GM12878 (cell line): ENCODE data around the gene WARS2. TPM values are rescaled to one million over a fixed set of nuclear protein-coding genes. Genes with fewer than 3 reads are reported as not detected.

Experiments
- ATAC-seq: fragments of 200-7000 bp; cut with Tn5 transposase; 3 replicates; pipeline ENCODE4 v1.9.1; 2020; ENCODE audit warnings: mild to moderate bottlenecking, moderate library complexity
- Bru-seq: library from RNA; stranded (reverse); fragments of 400-500 nt; gene quantifications from one replicate; lab custom pipeline; 2021; lab: Mats Ljungman, UMichigan
- BruChase-seq, 2 experiments: library from RNA; stranded (reverse); fragments of 400-500 nt; gene quantifications; one replicate each; lab custom pipeline; 2021; lab: Mats Ljungman, UMichigan
- BruUV-seq: library from RNA; stranded (reverse); fragments of 400-500 nt; replicated peaks from 2 replicates; lab custom pipeline; 2021; lab: Mats Ljungman, UMichigan
- CTCF ChIA-PET: fragments of 300-600 bp; sonication (Branson Sonifier 250); formaldehyde crosslinking; extraction: SDS; loops from one replicate; lab custom pipeline; 2021; ENCODE audit warnings: inconsistent platforms; lab: Yijun Ruan, JAX
- POLR2A ChIA-PET: fragments of 350-600 bp; formaldehyde crosslinking; extraction: SDS; loops from one replicate; lab custom pipeline; 2021; ENCODE audit warnings: inconsistent platforms; lab: Charles Lee
- RAD21 ChIA-PET: fragments of 300-600 bp; sonication (Branson Sonifier 250); formaldehyde crosslinking; loops from one replicate; lab custom pipeline; 2023; ENCODE audit warnings: antibody characterized with exemption; ENCODE audit not compliant: unreplicated experiment; lab: Charles Lee
- SMC1A ChIA-PET: fragments of 300-600 bp; sonication (Branson Sonifier 250); formaldehyde crosslinking; loops from one replicate; lab custom pipeline; 2023; ENCODE audit not compliant: unreplicated experiment, uncharacterized antibody; lab: Charles Lee
- DNase-seq: peaks from one replicate; pipeline ENCODE4 v3.0.0-alpha.2; 2011; ENCODE audit warnings: low read depth, low spot score
- FAIRE-seq: peaks from 3 replicates; lab custom pipeline; 2011; peaks lifted over from hg19 to GRCh38; lab: Jason Lieb, UNC
- H2AFZ ChIP-seq: 2 replicates; pipeline ENCODE4 v1.6.0; 2011; ENCODE audit warnings: low read depth, low read length, control low read depth; ENCODE audit not compliant: control insufficient read depth
- H3K27ac ChIP-seq: 2 replicates; pipeline ENCODE4 v1.5.1; 2011; ENCODE audit warnings: control low read depth; ENCODE audit not compliant: control insufficient read depth, insufficient read depth
- H3K27me3 ChIP-seq, 2 experiments: replicated peaks in 1 of 2; 2 replicates each; pipeline versions ENCODE4 v1.6.0 to v1.6.1; 2011; ENCODE audit warnings: low read length in 1 of 2; ENCODE audit not compliant: control insufficient read depth in 2 of 2, insufficient read depth in 2 of 2
- H3K36me3 ChIP-seq, 2 experiments: 2 replicates each; pipeline ENCODE4 v1.5.1; 2011; ENCODE audit warnings: low read length in 1 of 2; ENCODE audit not compliant: control insufficient read depth in 2 of 2, insufficient read depth in 2 of 2
- H3K4me1 ChIP-seq: 2 replicates; pipeline ENCODE4 v1.6.1; 2011; ENCODE audit warnings: mild to moderate bottlenecking, low read length, moderate library complexity, mixed read lengths; ENCODE audit not compliant: control insufficient read depth, insufficient read depth
- H3K4me2 ChIP-seq: 2 replicates; pipeline ENCODE4 v1.6.0; 2011; ENCODE audit warnings: control low read depth; ENCODE audit not compliant: control insufficient read depth, insufficient read depth
- H3K4me3 ChIP-seq: fragments of 200-600 bp; sonication (generic); 2 replicates; pipeline ENCODE4 v1.5.1; 2016
- H3K79me2 ChIP-seq: 2 replicates; pipeline ENCODE4 v1.6.0; 2011; ENCODE audit warnings: low read length; ENCODE audit not compliant: control insufficient read depth, insufficient read depth
- H3K9ac ChIP-seq: 2 replicates; pipeline ENCODE4 v1.8.0; 2011; ENCODE audit warnings: low read length, control low read depth, mixed read lengths; ENCODE audit not compliant: control insufficient read depth, insufficient read depth
- H3K9me3 ChIP-seq: replicated peaks from 3 replicates; pipeline ENCODE4 v1.5.1; 2011; ENCODE audit warnings: mild to moderate bottlenecking, low read length; ENCODE audit not compliant: control insufficient read depth, insufficient read depth
- H4K20me1 ChIP-seq: 2 replicates; pipeline ENCODE4 v1.6.0; 2011; ENCODE audit not compliant: control insufficient read depth, insufficient read depth
- ASH2L ChIP-seq: fragments of 300-600, 200-600 bp; sonication (generic); IDR thresholded peaks from 2 replicates; pipeline ENCODE4 v1.6.1; 2017; ENCODE audit warnings: low read depth, mild to moderate bottlenecking, borderline replicate concordance
- BMI1 ChIP-seq: fragments of 450-650 bp; IDR thresholded peaks from 2 replicates; pipeline ENCODE4 v1.6.1; 2016; ENCODE audit warnings: mild to moderate bottlenecking, moderate library complexity, borderline replicate concordance
- BRCA1 ChIP-seq: IDR thresholded peaks from 2 replicates; pipeline ENCODE4 v1.6.1; 2011; ENCODE audit warnings: low read depth, low read length, improper control_type of control experiment
- CHD2 ChIP-seq: IDR thresholded peaks from 2 replicates; pipeline ENCODE4 v1.6.1; 2011; ENCODE audit warnings: low read depth, low read length, improper control_type of control experiment, borderline replicate concordance
- CREM ChIP-seq: IDR thresholded peaks from 2 replicates; pipeline ENCODE4 v1.6.1; 2014; ENCODE audit warnings: antibody characterized with exemption, low read depth
- EGR1 ChIP-seq, 2 experiments: IDR thresholded peaks; 1 replicate in 1 of 2; 2 replicates in 1 of 2; pipeline ENCODE4 v1.6.1; 2011 to 2012; ENCODE audit warnings: low read depth in 2 of 2, low read length in 2 of 2, borderline replicate concordance in 1 of 2, mild to moderate bottlenecking in 1 of 2, moderate library complexity in 1 of 2
- HCFC1 ChIP-seq: fragments of 150-350 bp; IDR thresholded peaks from 2 replicates; pipeline ENCODE4 v1.6.1; 2014; ENCODE audit warnings: low read length
- HDAC2 ChIP-seq: fragments of 200-600 bp; sonication (generic); IDR thresholded peaks from 2 replicates; pipeline ENCODE4 v1.6.1; 2017
- NRF1 ChIP-seq: conservative IDR thresholded peaks from 2 replicates; pipeline ENCODE4 v1.6.1; 2011; ENCODE audit warnings: mild to moderate bottlenecking, low read depth, low read length, improper control_type of control experiment
- RCOR1 ChIP-seq: conservative IDR thresholded peaks from 2 replicates; pipeline ENCODE4 v1.6.1; 2012; ENCODE audit warnings: low read depth, low read length, improper control_type of control experiment
- RUNX3 ChIP-seq: IDR thresholded peaks from 2 replicates; pipeline ENCODE4 v1.6.1; 2012; ENCODE audit warnings: low read length, inconsistent platforms
- SIX5 ChIP-seq: IDR thresholded peaks from 2 replicates; pipeline ENCODE4 v1.6.1; 2011; ENCODE audit warnings: mild to moderate bottlenecking, low read depth, low read length, moderate library complexity; ENCODE audit not compliant: severe bottlenecking
- SMARCA5 ChIP-seq: fragments of 450-650 bp; IDR thresholded peaks from 2 replicates; pipeline ENCODE4 v1.6.1; 2017; ENCODE audit warnings: mild to moderate bottlenecking
- SPI1 ChIP-seq: IDR thresholded peaks from 2 replicates; pipeline ENCODE4 v1.6.1; 2011; ENCODE audit warnings: low read depth, mild to moderate bottlenecking, low read length, moderate library complexity, borderline replicate concordance; ENCODE audit not compliant: insufficient read depth
- TARDBP ChIP-seq: IDR thresholded peaks from 2 replicates; pipeline ENCODE4 v1.6.1; 2016; ENCODE audit warnings: borderline replicate concordance
- TCF12 ChIP-seq: IDR thresholded peaks from 2 replicates; pipeline ENCODE4 v1.6.1; 2011; ENCODE audit warnings: low read depth, mild to moderate bottlenecking, low read length
- TCF3 ChIP-seq: IDR thresholded peaks from 2 replicates; pipeline ENCODE4 v1.6.1; 2012; ENCODE audit warnings: low read depth, mild to moderate bottlenecking, low read length, borderline replicate concordance; ENCODE audit not compliant: insufficient read depth
- WGBS: methylation state at CpG from one replicate; pipeline ENCODE4 v1.1.6; 2016; ENCODE audit warnings: low lambda C conversion rate; ENCODE audit not compliant: insufficient replicate concordance, insufficient coverage; ENCODE audit errors: missing lambda C conversion rate; 5-methylcytosine and 5-hydroxymethylcytosine counted together
- in situ Hi-C: fragments of 300-500 bp; cut with MboI; formaldehyde crosslinking; loops from 9 replicates; pipeline ENCODE4 v1.14.3; 2018; ENCODE audit warnings: mixed read lengths
- intact Hi-C: fragments of 100-400 bp; cut with micrococcal nuclease; formaldehyde crosslinking; loops from one replicate; pipeline ENCODE4 v1.14.2; 2022; ENCODE audit not compliant: unreplicated experiment
- long read RNA-seq, 2 experiments: library from polyadenylated mRNA; unstranded; transcript quantifications; one replicate each; pipeline ENCODE4 v2.0.0, GENCODE V29; 2019 to 2020
- polyA minus RNA-seq, 3 experiments: library from RNA; depleted of rRNA, polyadenylated mRNA; stranded (reverse); fragments of >200 nt; gene quantifications; 2 replicates each; pipeline ENCODE4 v1.2.3, GENCODE V29; 2011
- polyA plus RNA-seq, 11 experiments: library from polyadenylated mRNA; depleted of rRNA in 4 of 11; unstranded in 6 of 11; stranded (reverse) in 5 of 11; fragments of >200 nt; fragmentation: Nextera tagmentation in 4 of 11; fragmentation: Illumina TruSeq in 1 of 11; extraction: Ambion mirVana in 4 of 11; extraction: Trizol in 1 of 11; gene quantifications; 1 replicate in 1 of 11; 2 replicates in 10 of 11; pipeline versions ENCODE4 v1.2.1 to v1.2.3, GENCODE V29; 2011 to 2016; ENCODE audit warnings: inconsistent platforms in 2 of 11, missing spikeins in 2 of 11, low read depth in 1 of 11
- total RNA-seq, 4 experiments: library from RNA; depleted of rRNA in 3 of 4; stranded (reverse); fragments of >200 nt in 3 of 4; fragmentation: Illumina TruSeq in 1 of 4; extraction: Trizol in 1 of 4; gene quantifications; 2 replicates each; pipeline versions ENCODE4 v1.2.1 to v1.2.3, GENCODE V29; 2013 to 2021
- TF ChIP-seq, protein P1 (sequence below): IDR thresholded peaks from 2 replicates; pipeline ENCODE4 v1.6.1; 2012; ENCODE audit warnings: low read length, inconsistent platforms

The WARS2 gene
- 36.7 and 37.0 TPM in 2 replicates for total RNA-seq (2013; cell fraction: nucleolus; rRNA removed)
- total RNA-seq (2014; rRNA removed), result 20.4 and 22.0 TPM in 2 replicates
- 14.3 and 14.5 TPM in 2 replicates for total RNA-seq (2014; rRNA removed; fragmentation: Illumina TruSeq; extraction: Trizol)
- total RNA-seq (2021), result 13.9 and 15.9 TPM in 2 replicates
- 7.5 TPM for polyA plus RNA-seq (2011; ENCODE audit: low read depth)
- polyA plus RNA-seq (2011; rRNA removed), result 14.4 and 22.2 TPM in 2 replicates
- 13.5 and 17.5 TPM in 2 replicates for polyA plus RNA-seq (2011; cell fraction: cytosol; rRNA removed)
- 14.3 and 18.9 TPM in 2 replicates for polyA plus RNA-seq (2011; cell fraction: nucleus; rRNA removed)
- 7.7 and 11.0 TPM in 2 replicates for polyA plus RNA-seq (2012)
- 16.1 and 18.8 TPM in 2 replicates for polyA plus RNA-seq (2014; fragmentation: Illumina TruSeq; extraction: Trizol)
- 1 to 10 TPM; 5.5 to 5.9 TPM for polyA plus RNA-seq (2014; fragmentation: Nextera tagmentation; extraction: Ambion mirVana)
- 12.3 and 13.4 TPM in 2 replicates for polyA plus RNA-seq (2014; rRNA removed)
- polyA plus RNA-seq (2016; fragmentation: Nextera tagmentation; extraction: Ambion mirVana), result 10 to 100 TPM; 11.1 to 14.3 TPM
- polyA minus RNA-seq (2011; rRNA and poly(A)+ RNA removed), result 23.3 and 26.0 TPM in 2 replicates
- 6.9 and 7.7 TPM in 2 replicates for polyA minus RNA-seq (2011; cell fraction: cytosol; rRNA and poly(A)+ RNA removed)
- 19.3 and 32.3 TPM in 2 replicates for polyA minus RNA-seq (2011; cell fraction: nucleus; rRNA and poly(A)+ RNA removed)
- percentile 68 among the genes with signal in this experiment for Bru-seq, nascent RNA
- BruChase-seq, experiment 1, labeled RNA remaining after a 6-hour chase, result percentile 59 among the genes with signal in this experiment
- percentile 59 among the genes with signal in this experiment for BruChase-seq, experiment 2, labeled RNA remaining after a 2-hour chase
- long read RNA-seq, experiment 1, transcript WARS2-201 (6 exons, 2,800 nt), result major isoform, 31 of 35 reads
- long read RNA-seq, experiment 1, partial matches to known transcripts, result 0 of 35 reads
- long read RNA-seq, experiment 1, other reads (novel, unspliced or antisense), result 4 of 35 reads
- long read RNA-seq, experiment 2, transcript WARS2-201 (6 exons, 2,800 nt), result major isoform, 43 of 88 reads
- long read RNA-seq, experiment 2, partial matches to known transcripts, result 18 of 88 reads
- long read RNA-seq, experiment 2, other reads (novel, unspliced or antisense), result 23 of 88 reads

DNA sequence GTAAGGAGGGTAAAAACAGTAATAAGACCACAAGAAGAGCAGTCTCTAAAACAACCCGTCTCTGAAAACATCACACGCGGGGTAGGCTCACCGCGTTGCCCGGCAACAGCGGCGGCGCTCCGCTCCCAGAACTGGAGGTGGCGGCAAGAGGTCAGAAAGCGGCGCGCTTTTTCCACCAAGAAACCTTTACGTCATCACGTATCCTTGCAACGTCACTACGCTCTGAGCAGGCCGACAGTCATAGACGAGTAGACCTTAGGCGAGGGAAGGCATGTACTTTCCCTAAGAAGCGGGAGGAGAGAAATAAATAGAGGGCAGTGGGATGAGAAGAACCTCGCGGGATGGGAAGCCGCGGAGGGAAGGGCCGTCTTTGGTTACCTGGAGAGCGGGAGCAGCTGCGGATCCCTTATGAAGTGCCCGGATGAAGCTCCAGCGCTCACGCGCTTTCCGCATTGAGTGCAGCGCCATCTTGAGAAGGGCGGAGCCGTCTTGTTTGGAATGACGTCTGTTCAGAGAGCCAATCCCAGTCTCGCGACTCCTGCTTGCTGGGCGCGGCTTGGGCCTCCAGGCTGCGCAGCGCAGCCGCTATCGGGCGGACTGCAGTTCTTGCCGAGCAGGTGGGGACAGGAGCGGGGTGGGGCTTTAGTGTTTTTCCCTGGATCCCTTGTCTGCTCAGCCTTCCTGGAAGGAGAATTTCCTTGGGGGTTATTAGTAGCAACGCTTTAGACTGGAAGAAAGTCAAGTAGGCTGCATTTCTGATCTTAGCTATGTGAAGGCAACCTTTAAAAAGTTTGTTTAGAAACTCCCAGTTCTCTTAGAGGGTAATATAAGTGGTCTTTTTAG, at the start of gene WARS2:
TSS of gene WARS2 (minus strand) at position 477 of the 843 bp plus-strand sequence. CDS start at position 468, 9 bp downstream.
- no peaks in the 10 kb centered on the region for H3K27me3 ChIP-seq
- ATAC-seq (peak; percentile 96), FAIRE-seq (peak; percentile 75), DNase-seq (peak; percentile 93)
- RAD21 ChIA-PET, result interaction anchor here (0.9 to 3.5 kb wide), 7 partner anchors 123 to 227 kb away, joined by 3 to 31 read pairs (median 5); no protein-coding TSS in a partner anchor
- peak within 1 kb of the TSS; percentile 95 for H3K4me2 ChIP-seq
- H3K9me3 ChIP-seq, result no peaks in the 10 kb centered on the region
- CTCF ChIA-PET, result interaction anchor here (0.7 to 6.1 kb wide), 16 partner anchors 19 to 232 kb away, joined by 3 to 71 read pairs (median 4); no protein-coding TSS in a partner anchor
- peak within 1 kb of the TSS; percentile 96 for H3K9ac ChIP-seq
- H3K4me1 ChIP-seq, result no peaks in the 10 kb centered on the region
- intact Hi-C loops (no loop called here), in situ Hi-C loops (no loop called here)
- under 1% methylated on average over 50 of the region's 50 CpGs for WGBS
- H3K79me2 ChIP-seq, result peaks cover 17% of the 10 kb centered on the region
- no peaks in the 10 kb centered on the region for H4K20me1 ChIP-seq
- BruUV-seq, result TSS peak; percentile 78
- H2AFZ ChIP-seq, result peak within 1 kb of the TSS; percentile 98
- no peaks in the 10 kb centered on the region for H3K36me3 ChIP-seq
- SMC1A ChIA-PET, result interaction anchor here (0.7 to 5.2 kb wide), 6 partner anchors 9 to 1483 kb away, joined by 3 to 30 read pairs (median 4); no protein-coding TSS in a partner anchor
- POLR2A ChIA-PET, result interaction anchor here (0.7 kb wide), 1 partner anchor 134 kb away, joined by 3 read pairs; no protein-coding TSS in a partner anchor
- H3K27ac ChIP-seq, result peak within 1 kb of the TSS; percentile 99
- H3K4me3 ChIP-seq, result peak within 1 kb of the TSS; percentile 74
- TF ChIP-seq TARDBP (no peak), BMI1 (peak; percentile 91), SPI1 (no peak), SMARCA5 (no peak), ASH2L (no peak; the same call in 1 of the 2 replicates), RCOR1 (no peak), SIX5 (no peak), CHD2 (peak; percentile 87), CREM (peak; percentile 97), TCF12 (peak; percentile 18; the same call in 1 of the 2 replicates), BRCA1 (peak; percentile 48; the same call in 1 of the 2 replicates), HDAC2 (no peak), NRF1 (peak; percentile 86), RUNX3 (peak; percentile 17; the same call in 1 of the 2 replicates), EGR1 (IDR thresholded peaks at IDR 0.05; ENCODE audit: borderline replicate concordance in 1 of 2, low read depth in 2 of 2, low read length in 2 of 2) (peak in 1 of 2 experiments; percentile 19; a peak in 1 of 3 replicates), TCF3 (0 out of 2 replicates have a peak, but pooled peaks have one; percentile 43), HCFC1 (0 out of 2 replicates have a peak, but pooled peaks have one; percentile 35)
- TF ChIP-seq, protein P1, sequence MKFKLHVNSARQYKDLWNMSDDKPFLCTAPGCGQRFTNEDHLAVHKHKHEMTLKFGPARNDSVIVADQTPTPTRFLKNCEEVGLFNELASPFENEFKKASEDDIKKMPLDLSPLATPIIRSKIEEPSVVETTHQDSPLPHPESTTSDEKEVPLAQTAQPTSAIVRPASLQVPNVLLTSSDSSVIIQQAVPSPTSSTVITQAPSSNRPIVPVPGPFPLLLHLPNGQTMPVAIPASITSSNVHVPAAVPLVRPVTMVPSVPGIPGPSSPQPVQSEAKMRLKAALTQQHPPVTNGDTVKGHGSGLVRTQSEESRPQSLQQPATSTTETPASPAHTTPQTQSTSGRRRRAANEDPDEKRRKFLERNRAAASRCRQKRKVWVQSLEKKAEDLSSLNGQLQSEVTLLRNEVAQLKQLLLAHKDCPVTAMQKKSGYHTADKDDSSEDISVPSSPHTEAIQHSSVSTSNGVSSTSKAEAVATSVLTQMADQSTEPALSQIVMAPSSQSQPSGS, result peak; percentile 62
